ENCODE measurements around the gene KREMEN1. TPM values are rescaled to one million over a fixed set of nuclear protein-coding genes. Genes with fewer than 3 reads are reported as not detected.

Gene KREMEN1
- total RNA-seq, 1 donor from 2014 or later = 0.20 TPM

DNA sequence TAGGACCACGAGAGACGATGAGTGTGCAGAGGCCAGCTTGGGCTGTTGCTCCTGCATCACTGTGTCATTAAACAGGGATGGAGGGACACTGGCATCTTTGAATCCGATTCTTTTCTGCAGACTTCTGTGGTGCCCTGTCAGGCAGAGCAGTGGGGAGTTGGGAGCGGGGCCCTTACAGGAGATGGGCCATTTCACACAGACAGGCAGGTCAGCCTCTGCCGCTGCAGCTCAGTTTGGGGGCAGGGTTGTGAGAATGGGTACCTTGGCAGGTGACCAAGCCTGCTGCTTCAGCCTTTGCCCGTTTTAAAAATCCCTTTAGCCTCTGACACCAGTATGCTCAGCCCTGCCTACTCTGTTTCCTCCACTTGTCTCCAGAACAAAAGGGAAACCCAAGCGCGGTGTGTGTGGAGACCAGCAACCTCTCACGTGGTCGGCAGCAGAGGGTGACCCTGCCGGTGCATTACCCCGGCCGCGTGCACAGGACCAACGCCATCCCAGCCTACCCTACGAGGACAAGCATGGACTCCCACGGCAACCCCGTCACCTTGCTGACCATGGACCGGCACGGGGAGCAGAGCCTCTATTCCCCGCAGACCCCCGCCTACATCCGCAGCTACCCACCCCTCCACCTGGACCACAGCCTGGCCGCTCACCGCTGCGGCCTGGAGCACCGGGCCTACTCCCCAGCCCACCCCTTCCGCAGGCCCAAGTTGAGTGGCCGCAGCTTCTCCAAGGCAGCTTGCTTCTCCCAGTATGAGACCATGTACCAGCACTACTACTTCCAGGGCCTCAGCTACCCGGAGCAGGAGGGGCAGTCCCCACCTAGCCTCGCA, 23.8 kb upstream of the KREMEN1 start:
- no peak for DNase-seq (ENCODE audit: low read depth in 2 of 2)

DNA sequence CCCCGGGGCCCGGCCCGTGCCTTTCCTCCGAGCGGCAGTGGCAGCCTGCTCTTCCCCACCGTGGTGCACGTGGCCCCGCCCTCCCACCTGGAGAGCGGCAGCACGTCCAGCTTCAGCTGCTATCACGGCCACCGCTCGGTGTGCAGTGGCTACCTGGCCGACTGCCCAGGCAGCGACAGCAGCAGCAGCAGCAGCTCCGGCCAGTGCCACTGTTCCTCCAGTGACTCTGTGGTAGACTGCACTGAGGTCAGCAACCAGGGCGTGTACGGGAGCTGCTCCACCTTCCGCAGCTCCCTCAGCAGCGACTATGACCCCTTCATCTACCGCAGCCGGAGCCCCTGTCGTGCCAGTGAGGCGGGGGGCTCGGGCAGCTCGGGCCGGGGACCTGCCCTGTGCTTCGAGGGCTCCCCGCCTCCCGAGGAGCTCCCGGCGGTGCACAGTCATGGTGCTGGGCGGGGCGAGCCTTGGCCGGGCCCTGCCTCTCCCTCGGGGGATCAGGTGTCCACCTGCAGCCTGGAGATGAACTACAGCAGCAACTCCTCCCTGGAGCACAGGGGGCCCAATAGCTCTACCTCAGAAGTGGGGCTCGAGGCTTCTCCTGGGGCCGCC, 23.1 kb upstream of the KREMEN1 start:
- no peak for DNase-seq (ENCODE audit: low read depth in 2 of 2)

DNA sequence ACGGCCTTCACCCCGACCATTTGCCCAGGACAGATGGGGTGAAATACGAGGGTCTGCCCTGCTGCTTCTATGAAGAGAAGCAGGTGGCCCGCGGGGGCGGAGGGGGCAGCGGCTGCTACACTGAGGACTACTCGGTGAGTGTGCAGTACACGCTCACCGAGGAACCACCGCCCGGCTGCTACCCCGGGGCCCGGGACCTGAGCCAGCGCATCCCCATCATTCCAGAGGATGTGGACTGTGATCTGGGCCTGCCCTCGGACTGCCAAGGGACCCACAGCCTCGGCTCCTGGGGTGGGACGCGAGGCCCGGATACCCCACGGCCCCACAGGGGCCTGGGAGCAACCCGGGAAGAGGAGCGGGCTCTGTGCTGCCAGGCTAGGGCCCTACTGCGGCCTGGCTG, 22.4 kb upstream of the KREMEN1 start:
- no peak for DNase-seq (ENCODE audit: low read depth in 2 of 2)

DNA sequence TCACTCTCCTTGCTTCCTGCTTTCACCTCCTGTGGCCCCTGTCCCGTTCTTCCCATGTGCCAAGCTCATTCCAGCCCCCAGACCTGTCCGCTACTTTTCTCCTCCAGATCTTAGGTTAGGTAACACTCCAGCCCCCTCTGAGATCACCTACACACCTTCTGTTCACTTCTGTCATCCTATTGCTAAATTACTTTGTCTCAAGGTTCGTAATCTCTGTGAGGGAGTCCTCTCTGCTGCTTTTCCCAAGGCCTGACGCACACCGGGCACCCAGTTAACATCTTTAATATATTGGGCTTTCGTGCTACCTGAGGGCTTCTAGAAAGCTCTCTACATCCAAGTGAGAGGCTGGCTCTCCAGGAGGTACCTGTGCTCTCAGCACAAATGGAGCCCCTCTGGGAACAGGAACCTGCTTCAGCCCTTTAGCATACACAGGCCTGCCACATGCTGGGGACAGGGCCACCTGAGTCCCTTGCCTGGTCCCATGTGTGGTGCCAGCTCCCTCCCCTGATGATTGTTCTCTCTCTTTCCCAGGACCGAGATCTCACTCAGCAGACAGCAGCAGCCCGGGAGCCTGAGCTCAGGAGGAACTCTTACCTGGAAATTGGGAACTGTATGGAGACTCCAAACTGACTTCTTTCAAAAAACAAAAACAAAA, 19.7 kb upstream of the KREMEN1 start:
- no peak for DNase-seq (ENCODE audit: low read depth in 2 of 2)

DNA sequence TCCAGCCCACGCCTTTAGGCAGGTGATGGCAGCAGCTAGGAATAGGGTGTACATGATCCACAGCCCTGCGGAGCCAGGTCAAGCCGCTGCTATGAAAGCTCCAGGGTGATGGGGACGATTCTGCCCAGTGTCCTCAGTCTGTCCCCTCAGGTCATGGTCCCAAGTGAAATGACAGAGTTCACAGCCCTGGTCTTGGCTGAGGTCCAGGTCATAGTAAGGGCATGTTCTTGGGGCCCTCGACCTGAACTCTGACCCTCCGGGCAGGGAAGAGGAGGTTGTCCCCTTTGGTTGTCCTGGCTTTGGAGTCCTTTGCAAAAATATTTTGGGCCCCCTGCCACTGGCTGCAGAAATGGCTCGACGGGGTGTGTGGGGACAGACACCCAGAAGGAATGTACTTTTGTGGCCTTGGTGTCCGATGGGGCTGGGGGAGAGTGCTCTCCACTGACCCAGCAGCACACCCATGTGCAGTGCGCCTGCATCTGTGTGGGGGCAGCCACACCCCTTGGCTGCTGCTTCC, 18.5 kb upstream of the KREMEN1 start:
- DNase-seq (ENCODE audit: low read depth in 2 of 2) = no peak

DNA sequence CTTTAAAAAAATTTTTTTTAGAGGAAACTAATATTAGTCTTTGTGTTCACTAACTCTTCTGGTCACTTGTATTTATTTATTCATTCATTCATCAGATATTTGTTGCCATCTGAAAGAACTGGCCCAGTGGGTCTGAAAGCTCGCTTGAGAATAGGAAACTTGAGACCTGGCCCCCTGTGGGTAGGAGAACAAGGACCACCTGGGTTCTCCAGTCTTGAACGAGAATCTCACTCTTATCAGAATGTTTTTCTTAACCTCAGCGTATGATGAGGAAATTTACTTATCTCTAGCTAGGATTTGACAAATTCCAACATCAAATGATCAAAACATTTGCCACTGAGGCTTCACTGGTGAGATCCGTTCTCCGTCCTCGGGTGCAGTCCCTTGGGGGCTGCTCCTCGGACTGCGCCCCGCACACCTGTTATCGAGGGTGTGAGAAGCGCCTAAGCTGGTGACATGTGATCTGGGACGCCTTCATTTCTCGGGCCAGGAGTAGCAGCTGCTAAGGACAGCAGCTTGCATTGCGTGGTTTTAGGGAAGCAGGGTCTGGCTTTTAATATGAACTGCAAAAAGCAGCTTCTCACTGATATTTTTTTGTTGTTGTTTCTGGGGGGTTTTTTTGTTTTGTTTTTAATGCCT, 17.5 kb upstream of the KREMEN1 start:
- no peak for DNase-seq (ENCODE audit: low read depth in 2 of 2)

DNA sequence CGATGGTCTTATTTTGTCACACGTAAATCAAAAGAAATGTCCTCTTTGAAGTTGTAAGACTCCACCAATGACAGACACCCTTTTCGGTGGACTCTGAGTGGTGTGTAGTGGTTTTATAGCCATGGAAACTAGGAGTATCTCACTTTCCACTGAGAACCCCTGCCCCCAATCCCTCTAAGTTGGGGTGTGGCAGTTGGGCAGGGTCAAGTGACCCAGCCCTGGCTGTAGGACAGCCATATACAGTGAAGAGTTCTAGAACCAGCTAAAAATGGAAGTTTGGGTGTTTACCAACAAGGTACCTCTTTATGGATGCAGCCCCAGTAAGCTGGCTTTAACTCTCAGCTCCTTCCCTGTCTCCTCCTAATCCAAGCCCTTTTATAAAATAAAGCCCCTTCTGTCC, 16.4 kb upstream of the KREMEN1 start:
- no peak for DNase-seq (ENCODE audit: low read depth in 2 of 2)

DNA sequence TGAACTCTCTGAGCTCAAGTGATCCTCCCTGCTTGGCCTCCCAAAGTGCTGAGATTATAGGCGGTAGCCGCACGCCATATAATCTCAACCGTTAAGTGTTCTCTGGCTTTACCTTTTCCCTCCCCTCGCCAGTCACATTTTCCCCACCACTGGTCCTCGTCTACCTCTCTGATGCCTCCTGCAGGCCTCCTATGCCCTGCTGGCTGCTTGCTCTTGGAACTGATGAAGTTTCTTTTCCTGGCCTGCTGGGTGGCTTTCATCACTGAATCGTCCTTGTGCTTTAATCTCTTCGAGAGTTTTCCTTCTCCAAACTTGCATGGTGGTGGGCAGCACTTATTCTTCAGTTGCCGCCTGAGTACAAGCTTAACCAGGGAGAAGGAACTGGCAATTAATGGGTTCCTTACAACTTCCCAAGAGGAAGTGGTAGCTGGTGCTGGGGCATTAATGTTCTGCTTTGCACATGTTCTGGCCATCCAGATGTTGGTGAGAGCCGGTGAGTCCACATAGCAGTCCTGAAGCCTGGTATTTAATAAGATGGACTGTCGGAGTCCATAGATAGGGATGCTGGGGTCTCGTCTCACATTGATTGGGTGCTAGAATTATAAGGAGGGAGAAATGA, 12.5 kb upstream of the KREMEN1 start:
- DNase-seq (ENCODE audit: low read depth in 2 of 2) = no peak

DNA sequence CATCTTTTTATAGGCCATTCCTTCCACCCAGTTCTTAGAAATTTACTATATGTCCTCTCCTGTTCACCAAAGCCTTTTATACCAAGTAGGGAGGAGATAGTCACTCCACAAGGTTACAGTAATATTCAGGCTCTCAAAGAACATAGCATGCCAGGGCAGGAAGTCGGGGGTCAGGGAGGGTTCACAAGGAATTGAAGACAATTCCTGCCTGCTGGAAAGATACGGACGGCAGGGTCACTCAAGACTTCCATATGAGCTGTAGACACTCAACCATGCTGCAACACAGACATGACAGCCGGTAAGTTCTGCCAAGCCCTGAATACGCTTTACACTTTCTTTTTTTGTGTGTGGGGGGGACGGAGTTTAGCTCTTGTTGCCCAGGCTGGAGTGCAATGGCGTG, 11.9 kb upstream of the KREMEN1 start:
- peak in 1 of 2 donors; percentile 39 for DNase-seq (ENCODE audit: low read depth in 2 of 2)

DNA sequence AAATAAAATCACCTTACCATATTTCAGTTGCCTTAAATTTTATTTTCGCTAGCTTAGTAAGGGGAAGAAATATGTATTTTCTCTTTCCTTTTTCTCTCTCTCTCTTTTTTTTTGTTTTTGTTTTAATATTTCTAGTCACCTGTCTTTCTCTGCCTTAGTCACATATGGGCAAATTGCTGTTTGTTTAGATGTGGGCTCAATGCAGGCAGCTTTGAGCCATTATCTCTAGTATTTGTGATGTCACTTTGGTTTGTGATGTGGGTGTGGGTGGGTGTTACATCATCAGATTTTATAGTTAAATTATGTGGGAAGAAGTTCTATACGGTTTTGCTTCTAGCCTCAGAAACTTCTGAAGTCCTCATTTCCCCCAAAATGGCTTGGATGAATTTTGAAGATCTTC, 11.1 kb upstream of the KREMEN1 start, which contains the start of gene C22orf31:
C22orf31 (minus strand) TSS at position 59 of the 400 bp plus-strand sequence; CDS start at position 20, 39 bp downstream.
- no peak for DNase-seq (ENCODE audit: low read depth in 2 of 2)

DNA sequence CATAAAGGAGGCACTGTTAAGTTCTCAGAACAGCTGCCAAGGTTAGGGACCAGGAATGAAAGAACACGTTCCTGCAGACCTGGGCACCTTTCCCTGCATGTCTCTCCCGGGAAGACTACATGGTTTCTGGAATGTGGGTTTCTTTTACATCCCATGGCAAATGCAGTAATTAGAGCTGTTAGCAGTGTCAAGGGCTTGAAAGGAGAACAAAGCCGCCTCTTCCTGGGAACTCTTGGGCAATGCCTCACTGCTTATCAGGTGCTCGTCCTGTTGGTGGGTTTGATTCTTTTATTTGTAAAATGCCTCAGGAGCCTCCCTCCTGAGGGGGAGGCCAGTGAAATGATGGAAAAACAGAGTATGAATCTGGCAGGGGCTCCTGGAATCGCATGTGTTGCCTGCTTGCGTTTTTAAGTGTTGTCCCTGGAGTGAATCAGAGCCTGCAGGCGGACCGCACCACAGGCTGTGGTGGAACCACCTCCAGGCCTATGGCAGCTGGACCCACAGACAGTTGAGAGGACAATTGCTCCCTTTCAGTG, 10.5 kb upstream of the KREMEN1 start:
- DNase-seq (ENCODE audit: low read depth in 2 of 2) = no peak

DNA sequence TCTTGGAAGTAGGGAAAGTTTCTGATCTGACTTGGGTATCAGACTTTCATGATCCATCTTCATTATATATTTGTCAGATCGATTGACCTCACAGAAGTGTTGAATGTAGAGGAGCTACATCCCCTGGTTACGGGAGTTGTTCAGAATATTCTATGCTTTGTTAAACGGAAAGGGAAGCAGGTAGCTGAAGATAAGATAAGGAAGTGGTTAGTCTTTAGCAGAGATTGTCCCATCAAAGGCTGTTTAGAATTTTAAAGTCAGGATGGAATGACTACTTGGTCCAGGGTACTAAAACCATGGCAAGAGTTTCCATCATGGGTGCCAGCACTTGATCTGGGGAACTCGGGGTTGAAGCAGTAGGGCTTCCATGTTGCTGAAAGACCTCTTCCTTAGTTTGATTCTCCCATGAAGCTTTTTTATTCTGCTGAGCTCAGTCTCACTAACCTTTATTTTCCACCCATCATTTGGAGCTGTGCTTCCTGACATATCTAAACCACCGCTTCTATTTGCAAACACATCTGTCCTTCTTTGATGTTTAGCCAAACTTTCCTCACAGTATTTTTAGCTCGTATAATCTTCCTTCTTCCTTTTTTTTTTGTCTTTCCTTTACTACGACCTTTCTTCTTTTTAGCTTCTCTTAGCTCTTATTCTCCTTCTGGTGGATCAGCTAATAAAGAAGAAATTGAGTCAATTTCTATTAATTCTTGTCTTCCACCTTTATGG, 7.2 kb upstream of the KREMEN1 start:
- no peak for DNase-seq (ENCODE audit: low read depth in 2 of 2)

DNA sequence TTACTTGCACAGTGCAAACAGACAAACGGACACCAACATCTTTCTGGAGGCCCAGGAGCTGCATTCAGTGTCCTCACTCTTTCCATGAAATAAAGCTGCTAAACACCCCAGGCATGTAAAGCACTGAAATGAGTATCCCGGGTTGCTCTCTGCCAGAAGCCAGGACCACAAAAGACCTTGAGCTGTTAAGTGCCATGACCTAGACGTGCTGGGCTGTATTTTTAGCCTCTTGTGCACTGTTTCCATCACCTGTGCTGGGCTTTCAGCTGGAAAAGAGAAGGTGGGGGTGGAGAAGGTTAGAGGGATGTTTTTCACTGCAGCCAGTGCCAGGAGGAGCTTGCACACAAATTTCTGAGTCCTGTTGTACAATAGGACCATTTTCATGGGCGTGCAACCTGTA, 3.4 kb upstream of the KREMEN1 start:
- no peak for DNase-seq (ENCODE audit: low read depth in 2 of 2)

DNA sequence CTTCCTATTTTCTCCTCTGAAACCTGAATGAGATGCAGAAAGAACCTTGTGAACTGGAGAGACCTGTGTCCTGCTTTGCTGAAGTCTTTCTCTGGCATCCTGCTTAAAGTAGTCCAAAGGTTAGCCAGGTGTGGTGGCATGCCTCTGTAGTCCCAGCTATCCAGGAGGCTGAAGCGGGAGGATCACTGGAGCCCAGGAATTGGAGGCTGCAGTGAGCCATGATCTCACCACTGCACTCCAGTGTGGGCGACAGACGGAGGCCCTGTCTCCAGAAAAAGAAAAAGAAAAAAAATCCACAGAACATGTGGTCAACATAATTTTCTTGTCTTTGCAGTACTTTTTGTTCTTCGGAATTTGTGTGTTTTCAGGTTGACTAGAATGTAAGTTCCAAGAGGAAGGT, 2.3 kb upstream of the KREMEN1 start:
- no peak for DNase-seq (ENCODE audit: low read depth in 2 of 2)

DNA sequence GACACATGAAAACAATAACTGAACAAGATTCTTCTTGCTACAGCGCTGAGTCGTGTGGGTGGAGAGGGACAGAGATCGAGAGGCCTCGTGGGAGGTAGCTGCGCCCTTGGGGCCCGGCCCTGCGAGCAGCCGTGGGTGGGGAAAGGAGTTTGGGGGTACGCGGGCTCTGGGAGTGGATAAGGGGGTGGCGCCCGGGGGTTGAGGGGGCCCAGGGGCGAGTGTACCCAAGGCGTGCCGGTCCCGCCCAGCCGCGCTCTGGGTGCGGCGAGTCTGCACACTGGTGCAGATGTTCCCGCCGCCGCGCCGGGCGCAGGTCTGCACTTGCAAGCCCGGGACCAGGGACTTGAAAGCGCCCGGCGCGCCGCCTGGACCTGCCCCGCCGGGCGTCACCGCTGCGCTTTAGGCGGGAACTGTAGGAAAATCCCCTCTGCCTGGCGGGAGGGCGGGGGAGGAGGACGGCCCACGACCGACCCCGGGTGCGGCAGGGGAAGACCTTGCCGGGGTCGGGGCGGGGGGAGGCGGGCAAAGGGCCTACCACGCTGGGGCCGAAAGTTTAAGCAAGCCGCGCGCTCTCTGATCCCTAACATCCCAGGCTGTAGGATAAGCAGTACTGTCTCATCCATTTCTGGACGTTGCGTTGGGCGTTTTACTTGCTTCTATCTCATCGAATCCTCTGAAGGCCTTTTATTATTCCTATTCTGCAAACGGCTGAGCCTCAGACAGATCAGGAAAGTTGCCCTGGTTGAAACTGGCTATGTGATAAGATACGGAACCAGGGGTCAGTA, 1.4 kb upstream of the KREMEN1 start:
- peak; percentile 21 to 31 for DNase-seq (ENCODE audit: low read depth in 2 of 2)

DNA sequence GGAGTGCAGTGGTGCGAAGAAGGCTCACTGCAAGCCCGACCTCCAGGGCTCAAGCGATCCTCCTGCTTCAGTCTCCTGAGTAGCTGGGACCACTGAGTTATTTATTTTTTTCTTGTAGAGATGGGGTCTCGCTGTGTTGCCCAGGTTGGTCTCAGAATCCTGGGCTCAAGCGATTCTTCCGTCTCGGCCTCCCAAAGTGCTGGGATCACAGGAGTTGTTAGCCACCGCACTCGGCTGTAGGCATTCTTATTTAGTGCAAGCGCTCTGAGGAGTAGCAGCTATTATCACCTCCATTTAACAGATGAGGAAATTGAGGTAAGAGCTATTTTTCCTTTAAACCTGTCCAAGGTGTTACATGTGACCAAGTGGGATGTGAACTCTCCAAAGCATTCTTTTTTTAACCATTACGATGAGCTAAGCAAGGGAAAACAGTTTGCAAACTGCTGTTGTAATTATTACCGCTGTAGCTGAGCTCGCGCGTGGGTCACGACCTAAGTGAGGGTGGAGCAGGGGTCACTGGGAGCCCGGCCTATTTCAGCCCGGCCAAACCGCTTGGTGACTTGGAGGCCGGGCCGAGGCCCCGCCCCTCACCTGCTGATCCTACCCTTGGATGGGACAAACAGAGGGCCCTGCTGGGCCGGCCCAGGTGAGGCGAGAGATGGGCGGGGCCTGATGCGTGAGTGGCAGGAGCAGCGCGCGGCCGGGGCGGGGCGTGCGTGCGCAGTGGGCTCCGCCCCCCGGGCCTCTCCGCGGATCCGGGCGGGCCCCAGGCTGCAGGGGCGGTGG, 449 bp upstream of the KREMEN1 start:
- DNase-seq (ENCODE audit: low read depth in 2 of 2) = peak; percentile 60 to 78

DNA sequence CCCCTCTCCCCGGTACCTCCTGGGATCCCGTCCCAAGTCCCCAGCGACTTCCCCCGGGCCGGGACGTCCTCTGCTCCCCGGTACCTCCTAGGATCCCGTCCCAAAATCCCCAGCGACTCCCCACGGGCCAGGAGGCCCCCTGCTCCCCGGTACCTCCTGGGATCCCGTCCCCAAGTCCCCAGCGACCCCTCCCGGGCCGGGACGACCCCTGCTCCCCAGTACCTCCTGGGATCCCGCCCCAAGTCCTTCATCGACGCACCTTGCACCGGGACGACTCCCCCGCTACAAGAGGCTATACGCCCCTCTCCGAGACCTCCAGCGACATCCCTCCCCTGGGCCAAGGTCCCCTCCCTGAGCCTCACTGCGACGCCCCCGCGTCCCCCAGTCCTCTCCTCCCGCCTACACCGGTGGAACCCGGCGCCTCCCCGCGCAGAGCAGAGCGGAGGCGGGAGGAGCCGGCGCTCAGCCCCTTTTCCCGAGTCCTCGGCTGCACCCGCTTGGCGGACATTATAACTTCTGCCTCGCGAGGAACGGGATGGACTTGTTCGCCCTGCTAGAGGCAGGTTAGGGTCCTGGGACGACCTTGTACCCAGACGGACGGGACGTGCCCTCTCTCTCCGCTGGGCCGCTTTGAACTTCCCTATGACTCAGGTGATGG, 912 bp downstream of the KREMEN1 start:
- DNase-seq (ENCODE audit: low read depth in 2 of 2) = no peak

DNA sequence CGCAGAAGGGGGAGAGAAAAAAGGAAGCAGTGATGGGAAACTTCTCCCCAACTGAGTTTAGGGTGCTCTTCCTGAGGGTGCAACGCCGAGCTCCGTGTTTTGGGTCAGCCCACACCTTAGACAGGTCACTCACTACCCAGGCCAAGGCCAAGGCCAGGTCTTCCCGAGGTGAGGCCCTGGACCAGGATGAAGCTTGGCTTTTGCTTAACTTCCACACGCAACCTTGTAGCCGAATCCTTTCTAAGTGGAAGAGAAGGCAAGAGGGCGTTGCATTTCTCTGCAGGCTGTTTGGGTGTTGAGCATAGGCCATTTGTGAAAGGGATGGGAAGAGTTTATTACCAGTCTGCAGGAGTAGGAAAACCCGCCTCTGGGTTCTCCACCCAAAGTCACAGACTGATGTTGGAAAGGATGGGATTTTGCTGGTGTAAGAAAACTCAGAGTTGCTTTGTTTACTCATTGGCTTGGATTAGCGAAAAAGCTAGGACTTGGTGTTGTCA, 1.5 kb downstream of the KREMEN1 start:
- DNase-seq (ENCODE audit: low read depth in 2 of 2) = no peak

All from lung microvascular endothelial cell (primary cell).